T-helper 2 cell treated with Interferon-gamma antibody and Interleukin-4, amounts not matched to agents 100 ng/mL and 5 ng/mL, for 36 hours (primary cell): ENCODE data around the gene TSHZ2. TPM values are rescaled to one million over a fixed set of nuclear protein-coding genes. Genes with fewer than 3 reads are reported as not detected.
"Not testable (repeated sequence)": the region's sequence is repeated elsewhere in the genome, so short reads cannot be mapped to it uniquely, and the experiment has no call there.

Source experiments
- intact Hi-C: fragments of 100-400 bp; cut with micrococcal nuclease; formaldehyde crosslinking; loops from one replicate; pipeline ENCODE4 v1.15.1; 2023
- total RNA-seq: library from RNA; stranded (reverse); gene quantifications from 2 replicates; pipeline ENCODE4 v1.2.3, GENCODE V29; 2022

TSHZ2 gene
- total RNA-seq, 1 donor from 2014 or later, result 2.5 TPM

DNA sequence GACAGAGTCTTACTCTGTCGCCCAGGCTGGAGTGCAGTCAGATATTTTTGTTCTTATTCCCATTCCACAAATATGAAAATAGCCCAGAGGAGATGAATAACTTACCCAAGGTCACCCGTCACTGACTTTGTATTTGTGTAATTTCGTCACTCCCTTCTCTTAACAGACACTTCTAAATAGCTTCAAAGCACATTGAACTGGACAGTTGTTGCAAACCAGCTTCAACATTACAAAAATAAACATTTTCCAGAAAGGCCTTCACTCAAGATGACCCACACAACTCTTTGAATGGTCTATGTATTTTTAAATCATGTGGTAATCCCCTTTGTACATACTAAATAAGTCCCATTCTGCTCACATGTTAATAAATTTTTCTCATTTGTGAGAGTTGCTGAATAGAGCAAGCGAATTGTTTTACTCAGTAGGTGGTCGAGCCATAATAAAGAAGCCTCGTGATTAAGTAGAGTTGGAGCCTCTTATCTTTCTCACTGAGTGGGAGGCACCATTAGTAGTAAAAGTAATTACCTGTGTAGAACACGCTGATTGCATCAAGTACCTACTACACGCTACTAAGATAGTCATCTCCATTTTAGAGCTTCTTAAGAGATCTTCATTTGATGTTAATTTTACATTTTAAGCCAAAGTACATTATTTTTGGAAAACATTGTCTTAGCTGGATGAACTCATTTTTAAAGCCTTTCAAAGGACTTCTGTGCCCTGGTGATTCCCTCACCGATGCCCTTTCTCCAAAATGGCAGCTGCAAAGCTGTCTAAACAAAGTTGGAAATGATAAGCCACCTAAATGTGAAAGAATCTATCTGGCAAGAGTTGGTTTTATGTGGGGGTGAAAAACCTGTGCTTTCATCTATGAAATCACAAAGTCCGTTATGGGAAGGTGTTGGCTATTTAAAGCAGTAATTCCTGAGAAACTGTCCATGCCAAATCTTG lies 110.0 kb downstream of the TSHZ2 start:
- intact Hi-C loops, result loop anchor here (5.0 kb wide), 1 partner anchor 110 kb away; the partner anchor contains the start of gene TSHZ2

DNA sequence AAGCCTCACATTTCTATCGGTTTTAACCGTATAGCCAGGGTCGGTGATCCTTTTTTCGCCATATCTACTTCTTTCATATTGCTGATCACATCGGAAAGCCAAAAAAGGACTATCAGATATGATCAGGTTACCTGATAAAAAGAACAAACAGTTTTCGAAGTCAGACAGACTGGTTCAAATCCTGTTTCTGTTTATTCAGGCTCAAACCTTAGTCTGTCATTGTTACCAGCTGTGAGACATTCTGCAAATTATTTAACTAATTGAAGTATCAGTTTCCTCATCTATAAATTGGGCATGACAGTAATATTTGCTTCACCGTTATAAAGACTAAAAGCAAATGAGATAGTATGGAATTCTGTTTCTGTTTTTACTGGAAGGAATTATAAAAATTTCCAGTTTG lies 111.3 kb downstream of the TSHZ2 start:
- intact Hi-C loops, result loop anchor here (5.0 kb wide), 1 partner anchor 111 kb away; the partner anchor contains the start of gene TSHZ2

DNA sequence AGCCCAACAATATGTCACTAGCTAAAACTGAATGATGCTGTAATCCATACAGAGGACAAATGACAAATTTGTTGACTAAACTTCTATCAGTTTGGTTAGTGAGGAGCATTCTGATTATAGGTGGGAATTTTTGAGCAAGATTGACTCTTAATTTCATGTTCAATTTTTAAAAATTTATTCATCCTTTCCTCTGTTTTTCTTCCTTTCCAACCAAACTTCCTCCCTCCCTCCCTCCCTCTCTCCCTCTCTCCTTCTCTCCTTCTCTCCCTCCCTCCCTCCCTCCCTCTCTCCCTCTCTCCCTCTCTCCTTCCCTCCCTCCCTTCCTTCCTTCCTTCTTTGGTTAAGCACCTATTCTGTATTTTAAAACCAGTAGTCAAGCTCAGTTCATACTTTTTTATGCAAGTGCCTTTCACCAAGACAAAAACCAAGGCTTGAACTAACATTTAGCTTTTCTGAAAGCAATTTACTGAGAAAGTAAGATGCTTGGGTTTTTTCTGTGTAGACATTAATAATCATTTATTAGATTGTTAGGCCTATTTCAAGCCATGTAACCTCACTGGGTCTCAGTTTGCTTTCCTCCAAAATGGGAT lies 112.3 kb downstream of the TSHZ2 start:
- intact Hi-C loops, result loop anchor here (5.0 kb wide), 1 partner anchor 112 kb away; the partner anchor contains the start of gene TSHZ2

- intact Hi-C loops, result no loop called here
These were observed 113.6 kb downstream of the TSHZ2 start for GRCh38 chr20:53085720-53086119.

- intact Hi-C loops, result no loop called here
These were observed 115.0 kb downstream of the TSHZ2 start for GRCh38 chr20:53087037-53087777.

GRCh38 chr20:53088786-53089185 lies 116.6 kb downstream of the TSHZ2 start:
- intact Hi-C loops, result no loop called here

DNA sequence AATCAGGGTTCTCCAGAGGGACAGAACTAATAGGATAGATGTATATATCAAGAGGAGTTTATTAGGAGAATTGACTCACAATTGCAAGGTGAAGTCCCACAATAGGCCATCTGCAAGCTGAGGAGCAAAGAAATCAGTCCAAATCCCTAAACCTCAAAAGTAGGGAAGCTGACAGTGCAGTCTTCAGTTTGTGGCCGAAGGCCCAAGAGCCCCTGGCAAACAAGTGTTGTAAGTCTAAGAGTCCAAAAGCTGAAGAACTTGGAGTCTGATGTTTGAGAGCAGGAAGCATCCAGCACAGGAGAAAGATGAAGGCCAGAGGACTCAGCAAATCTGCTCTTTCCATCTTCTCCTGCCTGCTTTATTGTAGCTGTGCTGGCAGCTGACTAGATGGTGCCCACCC lies 117.7 kb downstream of the TSHZ2 start:
- intact Hi-C loops, result not testable (repeated sequence)

GRCh38 chr20:53091789-53092188 lies 119.6 kb downstream of the TSHZ2 start:
- intact Hi-C loops, result no loop called here

- intact Hi-C loops, result no loop called here
These were observed 120.7 kb downstream of the TSHZ2 start for GRCh38 chr20:53092772-53093300.

GRCh38 chr20:53097371-53097770 lies 125.2 kb downstream of the TSHZ2 start:
- intact Hi-C loops, result no loop called here

DNA sequence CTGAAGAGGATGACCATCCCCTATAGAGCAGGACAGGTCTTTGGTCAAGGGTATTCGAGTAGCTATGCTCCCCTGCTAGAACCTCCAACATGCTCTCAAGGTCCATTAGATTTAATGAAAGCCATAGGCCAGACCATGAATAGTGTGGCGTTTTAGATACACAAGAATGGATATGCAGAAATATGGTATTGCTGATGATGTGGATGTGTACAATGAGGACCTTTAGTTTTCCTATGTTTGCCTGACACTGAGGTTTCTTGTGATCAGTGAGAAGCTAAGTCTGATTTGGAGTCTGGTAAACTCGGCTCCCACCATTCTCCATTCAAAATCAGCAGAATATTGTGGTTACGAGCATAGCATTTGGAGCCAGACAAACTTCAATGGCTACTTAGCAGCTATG lies 125.6 kb downstream of the TSHZ2 start:
- intact Hi-C loops, result no loop called here

DNA sequence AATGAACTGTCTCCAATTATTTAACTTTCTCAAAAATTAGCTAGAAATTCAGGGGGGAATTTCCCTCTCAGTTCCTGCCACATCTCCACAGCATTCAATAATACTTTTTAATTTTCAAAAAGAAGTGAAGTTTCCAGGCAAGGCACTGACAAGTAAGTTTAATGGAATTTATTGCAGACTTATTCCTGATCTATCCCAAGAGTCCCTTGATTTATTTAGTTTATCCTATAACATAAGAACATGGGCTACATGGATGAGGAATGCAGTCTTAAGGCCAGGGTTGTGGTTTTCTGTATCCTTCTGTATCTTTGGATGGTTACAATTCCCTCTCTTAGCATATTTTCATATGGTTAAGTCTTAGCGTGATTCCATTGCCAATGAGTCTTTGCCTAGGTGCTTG lies 126.5 kb downstream of the TSHZ2 start:
- intact Hi-C loops, result no loop called here

GRCh38 chr20:53099856-53100255 lies 127.7 kb downstream of the TSHZ2 start:
- intact Hi-C loops, result no loop called here

- intact Hi-C loops, result no loop called here
These were observed 128.3 kb downstream of the TSHZ2 start for GRCh38 chr20:53100476-53100911.

DNA sequence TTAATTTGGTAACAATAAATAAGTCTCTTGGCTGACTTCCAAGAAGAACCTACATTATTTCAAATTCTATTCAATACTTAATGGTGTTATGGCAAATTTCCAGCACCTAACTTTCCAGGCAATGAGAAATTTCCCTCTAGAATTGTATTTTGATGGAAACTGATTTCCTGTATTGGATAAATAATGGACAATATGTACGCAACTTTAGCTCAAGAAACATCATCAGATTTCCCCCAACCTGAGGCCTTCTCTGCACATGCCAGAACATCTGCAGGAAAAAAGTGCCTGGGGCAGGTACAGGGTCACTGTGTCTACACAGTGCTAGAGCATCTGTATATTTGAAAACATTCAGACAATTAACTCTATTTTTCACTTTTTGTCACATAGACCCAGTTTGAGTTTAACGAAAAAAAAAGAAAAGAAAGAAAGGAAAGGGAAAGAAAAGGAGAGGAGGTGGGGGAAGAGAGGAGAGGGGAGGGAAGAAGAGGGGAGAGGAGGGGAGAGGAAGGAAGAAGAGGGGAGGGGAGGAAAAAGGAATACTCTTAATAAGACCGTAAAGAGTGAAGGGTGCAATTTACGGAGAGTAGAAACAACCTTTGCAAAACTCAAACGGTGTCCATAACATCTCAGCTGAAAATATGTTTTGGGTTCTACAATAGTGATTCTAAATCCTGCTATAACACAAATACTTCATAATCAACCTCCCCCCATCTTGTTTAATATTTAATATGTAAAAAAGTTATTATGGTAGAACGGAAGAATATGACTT lies 130.0 kb downstream of the TSHZ2 start:
- intact Hi-C loops, result no loop called here

GRCh38 chr20:53103124-53103523 lies 131.0 kb downstream of the TSHZ2 start:
- intact Hi-C loops, result no loop called here

GRCh38 chr20:53104884-53105283 lies 132.7 kb downstream of the TSHZ2 start:
- intact Hi-C loops, result no loop called here

- intact Hi-C loops, result no loop called here
These were observed 144.6 kb downstream of the TSHZ2 start for GRCh38 chr20:53116733-53117132.

DNA sequence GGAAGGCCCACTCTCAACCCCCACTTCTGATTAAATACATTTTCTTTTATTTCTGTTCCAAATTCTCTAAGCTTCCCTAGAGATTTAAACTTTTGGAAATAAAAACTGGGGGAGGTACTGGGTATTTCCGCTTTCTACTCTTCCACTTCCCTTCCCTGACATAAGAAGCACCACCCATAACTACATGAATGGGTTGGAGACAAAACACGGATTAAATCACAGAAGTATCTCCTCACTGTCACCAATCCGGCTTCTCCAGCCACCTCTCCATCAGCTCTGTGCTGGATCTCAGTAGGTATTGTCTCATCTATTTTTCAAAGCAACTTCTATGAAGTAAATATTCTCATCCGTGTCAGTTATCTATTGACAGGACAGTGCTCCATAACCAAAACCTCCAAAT lies 150.7 kb downstream of the TSHZ2 start:
- intact Hi-C loops, result no loop called here

- intact Hi-C loops, result no loop called here
These were observed 152.0 kb downstream of the TSHZ2 start for GRCh38 chr20:53124075-53124551.

- intact Hi-C loops, result no loop called here
These were observed 152.6 kb downstream of the TSHZ2 start for GRCh38 chr20:53124803-53125202.
